ENCODE measurements around the gene SGPP2.

DNA sequence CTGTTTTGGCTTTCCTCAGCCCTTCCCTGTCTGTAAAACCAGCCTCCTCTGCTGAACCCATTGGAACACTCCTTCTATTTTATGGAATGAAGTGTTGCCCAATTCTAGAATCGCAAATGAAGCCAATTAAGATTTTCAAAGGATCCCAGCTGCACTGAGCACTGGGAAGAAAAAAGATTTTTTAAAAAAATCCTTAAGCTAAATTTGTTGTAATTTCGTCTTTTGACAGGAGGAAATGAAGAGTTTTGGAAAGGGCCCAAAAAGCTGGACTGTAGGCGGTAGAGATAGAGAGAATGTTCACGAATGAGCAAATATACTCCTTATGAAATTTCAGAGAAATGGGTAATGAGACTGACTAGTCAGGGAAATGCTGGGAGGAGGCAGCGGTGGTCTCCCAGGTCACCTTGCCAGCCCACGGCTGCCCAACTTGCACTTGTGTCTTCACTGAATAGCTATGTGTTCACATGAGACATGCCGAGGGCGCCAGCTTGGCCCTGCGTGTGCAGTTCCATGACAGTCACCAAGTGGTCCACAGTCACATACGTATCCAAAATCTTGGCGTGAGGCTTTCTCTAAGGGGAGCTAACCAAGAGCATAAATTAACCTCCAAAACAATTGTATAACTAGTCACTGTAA, 69.9 kb downstream of the SGPP2 start:
- no peak for TF ChIP-seq CTCF (IDR thresholded peaks at IDR 0.05)
- no peak for TF ChIP-seq POLR2A (IDR thresholded peaks at IDR 0.05)
